Inferior parietal cortex (tissue), 1 donor: ENCODE data around the gene RPP14.
A peak's percentile ranks its signal among the peaks of the same experiment; 100 is the strongest.

ENCODE experiments used
- DNase-seq: peaks from one replicate; pipeline ENCODE4 v3.0.0-alpha.2; 2016; ENCODE audit errors: extremely low spot score

Gene RPP14

DNA sequence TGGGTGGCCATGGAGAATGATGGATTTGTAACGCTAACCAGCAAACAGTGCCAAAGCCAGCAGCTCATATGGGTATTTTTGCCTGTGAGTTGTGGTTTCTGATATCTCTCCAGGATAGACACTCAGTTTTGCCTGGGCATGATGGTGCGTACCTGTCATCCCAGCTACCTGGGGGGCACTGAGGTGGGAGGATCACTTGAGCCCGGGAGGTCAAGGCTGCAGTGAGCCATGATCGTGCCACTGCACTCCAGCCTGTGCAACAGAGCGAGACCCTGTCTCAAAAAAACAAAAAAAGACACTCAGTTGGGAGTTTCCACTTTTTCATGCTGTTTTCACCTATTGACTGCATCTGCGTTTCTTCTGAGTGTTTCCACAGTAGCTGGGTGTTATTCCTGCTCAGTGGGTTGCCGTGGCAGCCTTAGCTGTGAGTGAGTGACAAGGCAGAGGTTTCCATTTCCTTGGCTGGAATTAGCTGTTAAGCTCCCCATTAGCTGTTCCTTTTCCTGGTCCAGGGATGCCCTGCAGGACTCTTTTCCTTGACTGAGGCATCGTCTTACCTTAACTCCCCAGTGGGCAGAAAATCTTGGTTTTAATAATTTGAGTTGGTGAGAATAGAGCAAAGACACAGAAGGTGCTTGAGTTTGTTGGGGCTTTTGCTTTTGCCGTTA lies 14.2 kb upstream of the RPP14 start:
- no peak for DNase-seq

DNA sequence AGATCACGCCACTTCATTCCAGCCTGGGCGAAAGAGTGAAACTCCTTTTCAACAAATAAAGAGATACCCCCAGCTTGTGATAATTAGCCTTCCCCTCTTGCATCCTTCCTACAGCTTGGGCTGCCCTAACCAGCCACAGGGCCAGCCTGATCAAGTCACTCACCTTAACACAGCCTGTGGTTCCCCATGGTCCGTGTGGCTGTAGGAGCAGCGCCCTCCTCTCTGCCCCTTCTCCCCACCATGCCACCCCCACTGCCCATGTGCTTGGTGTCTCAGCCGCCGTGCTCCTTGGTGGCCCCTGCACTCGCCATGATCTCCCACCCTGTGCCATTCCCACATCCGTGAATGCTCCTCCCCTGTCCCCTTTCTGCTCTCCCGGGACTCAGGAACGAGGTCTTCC lies 13.2 kb upstream of the RPP14 start:
- no peak for DNase-seq

DNA sequence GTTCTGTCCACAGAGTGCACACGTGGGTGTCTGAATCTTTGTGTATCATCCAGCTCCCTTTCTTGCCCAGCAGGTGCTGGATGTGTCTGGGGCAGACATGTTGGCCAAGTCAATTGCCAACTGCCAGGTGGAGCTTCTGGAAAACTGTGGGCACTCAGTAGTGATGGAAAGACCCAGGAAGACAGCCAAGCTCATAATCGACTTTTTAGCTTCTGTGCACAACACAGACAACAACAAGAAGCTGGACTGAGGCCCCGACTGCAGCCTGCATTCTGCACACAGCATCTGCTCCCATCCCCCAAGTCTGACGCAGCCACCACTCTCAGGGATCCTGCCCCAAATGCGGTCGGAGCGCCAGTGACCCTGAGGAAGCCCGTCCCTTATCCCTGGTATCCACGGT lies 12.5 kb upstream of the RPP14 start:
- DNase-seq, result no peak

DNA sequence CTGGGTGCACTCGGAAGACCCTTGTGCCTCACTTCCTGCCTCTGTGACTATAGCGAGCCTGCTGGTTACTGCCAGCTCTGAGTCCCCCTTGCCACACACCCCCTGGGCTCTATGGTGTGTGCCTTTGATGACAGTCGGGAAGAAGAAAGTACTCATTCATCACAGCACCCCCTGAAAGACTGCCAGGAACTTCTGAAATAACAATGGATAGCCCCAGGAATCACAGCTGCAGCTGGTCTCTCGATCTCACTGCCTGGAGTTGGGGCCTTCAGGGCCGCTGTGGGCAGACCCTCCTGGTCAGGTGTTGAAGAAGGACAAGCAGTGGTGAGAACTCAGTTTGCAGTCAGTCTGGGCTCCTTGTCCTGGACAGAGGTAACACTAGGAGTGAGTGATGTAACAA lies 9.8 kb upstream of the RPP14 start:
- DNase-seq, result peak; percentile 88

DNA sequence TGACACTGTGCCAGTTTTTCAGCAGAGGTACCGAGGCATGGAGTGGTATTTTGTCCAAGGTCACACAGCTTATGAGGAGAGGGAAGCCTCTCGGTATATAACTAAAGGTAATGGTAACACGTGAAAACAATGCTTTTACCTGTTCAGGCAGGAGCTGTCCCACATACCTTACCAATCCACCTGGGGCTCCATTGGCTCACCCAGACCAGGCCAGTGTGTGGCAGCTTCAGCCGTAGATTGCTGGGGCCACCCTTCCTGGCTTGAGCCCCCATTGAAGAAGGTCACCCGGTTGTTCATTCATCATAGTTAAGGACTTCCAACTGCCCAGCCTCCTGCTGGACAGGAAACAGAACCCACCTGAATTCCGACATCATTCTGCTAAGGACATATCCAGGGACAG lies 9.2 kb upstream of the RPP14 start:
- DNase-seq, result no peak

DNA sequence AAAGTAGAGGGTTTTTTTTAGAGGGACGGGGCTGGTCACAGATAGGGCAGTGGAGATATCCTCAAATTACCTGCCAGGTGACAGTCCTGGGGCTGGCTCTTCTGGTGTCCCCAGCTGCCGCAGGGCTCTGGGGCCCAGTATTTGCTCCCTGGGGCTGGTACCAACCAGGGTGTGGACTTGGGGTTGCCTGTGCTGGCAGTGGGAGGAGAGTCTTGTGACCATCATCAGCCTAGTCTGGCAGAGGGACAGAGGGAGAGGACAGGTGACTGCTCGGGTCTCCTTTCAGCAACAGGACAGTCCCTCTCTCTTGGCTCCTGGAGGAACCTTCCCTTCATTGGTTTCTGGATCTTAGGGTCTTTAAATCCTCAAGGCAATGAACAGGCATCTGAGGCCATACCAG lies 7.9 kb upstream of the RPP14 start:
- DNase-seq, result no peak

DNA sequence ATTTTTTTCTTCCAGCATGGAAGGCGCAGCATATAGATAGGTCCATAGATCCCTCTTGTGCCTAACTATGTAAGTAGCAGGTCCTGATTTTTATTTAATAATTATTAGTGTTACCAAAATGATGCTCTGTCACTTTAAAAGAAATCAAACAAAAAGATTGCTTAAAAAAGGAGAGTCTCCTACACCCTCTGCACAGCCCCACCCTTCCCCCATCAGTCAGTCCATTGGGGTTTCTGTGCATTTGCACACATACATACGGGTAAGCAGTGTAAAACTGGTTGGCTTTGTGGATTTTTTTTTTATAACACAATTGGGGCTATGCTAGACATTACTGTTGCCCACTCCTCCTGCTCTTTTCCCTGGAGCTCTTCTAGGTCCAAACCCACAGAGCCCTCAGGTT lies 7.0 kb upstream of the RPP14 start:
- DNase-seq, result no peak

DNA sequence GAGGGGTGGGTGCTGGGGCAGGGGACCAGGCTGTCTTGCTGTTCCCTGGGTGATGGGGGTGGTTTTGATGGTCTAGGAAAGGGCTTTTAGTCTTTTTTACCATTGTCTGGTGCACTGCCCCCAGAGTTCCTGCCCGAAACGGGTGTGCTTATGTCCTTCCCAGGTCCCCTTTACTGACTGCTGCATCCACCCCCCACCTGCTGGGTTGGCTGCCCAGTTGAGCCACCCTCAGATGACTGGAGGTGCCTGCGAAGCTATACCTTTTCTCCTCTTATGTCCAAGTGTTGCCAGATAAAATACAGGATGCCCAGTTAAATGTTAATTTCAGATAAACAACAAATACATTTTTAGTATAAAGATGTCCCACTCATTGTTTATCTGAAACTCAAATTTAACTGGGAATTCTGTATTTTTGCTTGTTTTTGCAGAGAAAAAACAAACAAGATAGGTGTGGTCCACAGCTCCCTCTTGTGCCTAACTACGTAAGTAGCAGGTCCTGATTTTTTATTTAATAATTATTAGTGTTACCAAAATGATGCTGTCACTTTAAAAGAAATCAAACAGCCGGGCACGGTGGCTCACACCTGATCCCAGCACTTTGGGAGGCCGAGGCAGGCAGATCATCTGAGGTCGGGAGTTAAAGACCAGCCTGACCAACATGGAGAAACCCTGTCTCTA lies 6.1 kb upstream of the RPP14 start:
- DNase-seq, result peak; percentile 66

DNA sequence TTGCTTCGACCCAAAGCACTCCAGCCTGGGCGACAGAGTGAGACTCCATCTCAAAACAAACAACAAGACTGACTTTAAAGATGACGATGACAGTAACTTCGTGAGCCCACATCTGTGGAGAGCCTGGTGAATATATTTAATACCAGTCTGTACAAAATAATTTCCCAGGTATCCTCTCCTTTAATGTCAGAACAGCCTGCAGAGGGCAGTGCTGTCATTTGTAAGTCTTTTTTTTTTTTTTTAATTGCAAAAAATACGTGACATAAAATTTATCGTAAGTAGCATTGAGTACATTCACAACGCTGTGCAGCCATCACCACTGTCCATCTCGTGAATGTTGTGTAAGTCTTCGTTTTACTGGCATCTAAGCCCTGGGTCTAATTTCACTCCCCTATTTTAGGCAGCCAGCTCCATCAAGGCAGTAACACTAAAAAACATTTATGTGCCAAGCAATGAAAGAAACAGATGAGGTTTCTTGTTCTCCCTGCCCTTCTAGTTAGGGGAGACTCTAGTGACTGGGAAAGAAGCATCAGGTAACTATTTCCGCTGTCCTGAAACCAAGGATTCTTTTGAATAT lies 1.7 kb downstream of the RPP14 start:
- no peak for DNase-seq

DNA sequence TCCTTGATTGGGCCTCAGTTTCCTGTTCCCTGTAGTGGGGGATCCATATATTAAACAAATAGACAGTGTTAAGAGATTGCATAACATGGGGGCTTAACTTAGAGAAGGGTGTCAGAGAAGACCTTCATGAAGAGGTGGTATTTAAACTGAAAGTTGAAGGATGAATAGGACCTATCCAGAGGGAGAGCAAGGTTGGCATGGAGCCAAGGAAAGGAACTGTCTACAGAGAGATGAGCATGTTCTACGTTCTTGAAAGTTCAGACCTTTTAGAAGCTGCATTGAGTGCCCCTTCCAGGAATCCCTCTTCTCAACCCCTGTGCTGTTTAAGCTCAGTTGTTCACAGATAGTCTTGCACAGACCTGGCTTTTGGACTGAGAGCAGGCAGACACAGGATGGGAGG lies 2.7 kb downstream of the RPP14 start:
- no peak for DNase-seq

DNA sequence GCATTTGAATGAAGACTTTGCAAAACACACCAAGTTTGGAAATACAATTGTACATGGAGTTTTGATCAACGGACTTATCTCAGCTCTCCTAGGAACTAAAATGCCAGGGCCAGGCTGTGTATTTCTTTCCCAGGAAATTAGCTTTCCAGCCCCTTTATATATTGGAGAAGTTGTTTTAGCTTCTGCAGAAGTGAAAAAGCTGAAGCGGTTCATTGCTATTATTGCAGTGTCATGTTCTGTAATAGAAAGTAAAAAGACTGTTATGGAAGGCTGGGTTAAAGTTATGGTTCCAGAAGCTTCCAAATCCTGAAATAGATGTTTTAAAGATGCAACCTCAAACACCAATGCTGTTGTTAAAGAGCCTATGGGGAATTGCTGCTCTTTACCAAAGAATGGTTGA lies 11.8 kb downstream of the RPP14 start:
- DNase-seq, result no peak

DNA sequence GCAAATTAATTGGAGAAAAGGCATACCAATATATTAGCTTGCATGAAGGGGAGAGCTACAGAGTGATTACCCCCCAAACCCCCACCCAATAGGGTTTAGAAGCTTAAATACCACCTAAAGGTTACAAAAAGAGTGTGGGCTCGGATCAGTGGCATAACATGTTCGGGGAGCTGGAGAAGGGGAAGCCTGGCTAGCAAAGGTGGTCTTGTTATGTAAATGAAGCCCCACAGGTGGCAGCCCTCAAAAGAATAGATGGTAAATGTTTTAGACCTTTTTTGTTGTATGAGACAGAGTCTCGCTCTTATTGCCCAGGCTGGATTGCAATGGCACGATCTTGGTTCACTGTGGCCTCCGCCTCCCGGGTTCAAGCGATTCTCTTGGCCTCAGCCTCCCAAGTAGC lies 15.7 kb downstream of the RPP14 start:
- no peak for DNase-seq

DNA sequence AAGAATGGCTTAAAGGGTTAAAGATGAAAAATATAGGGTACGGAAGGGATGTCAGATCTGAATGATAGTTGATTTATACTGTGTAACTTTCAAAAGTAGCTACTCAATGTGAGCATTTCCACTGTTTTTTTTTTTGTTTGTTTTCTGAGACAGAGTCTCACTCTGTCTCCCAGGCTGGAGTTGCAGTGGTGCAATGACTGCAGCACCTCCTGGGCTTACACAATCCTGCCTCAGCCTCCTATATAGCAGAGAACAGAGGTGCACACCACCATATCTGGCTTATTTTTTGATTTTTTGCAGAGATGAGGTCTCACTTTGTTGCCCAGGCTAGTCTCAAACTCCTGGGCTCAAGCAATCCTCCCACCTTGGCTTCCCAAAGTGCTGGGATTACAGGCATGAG lies 16.7 kb downstream of the RPP14 start:
- DNase-seq, result no peak

DNA sequence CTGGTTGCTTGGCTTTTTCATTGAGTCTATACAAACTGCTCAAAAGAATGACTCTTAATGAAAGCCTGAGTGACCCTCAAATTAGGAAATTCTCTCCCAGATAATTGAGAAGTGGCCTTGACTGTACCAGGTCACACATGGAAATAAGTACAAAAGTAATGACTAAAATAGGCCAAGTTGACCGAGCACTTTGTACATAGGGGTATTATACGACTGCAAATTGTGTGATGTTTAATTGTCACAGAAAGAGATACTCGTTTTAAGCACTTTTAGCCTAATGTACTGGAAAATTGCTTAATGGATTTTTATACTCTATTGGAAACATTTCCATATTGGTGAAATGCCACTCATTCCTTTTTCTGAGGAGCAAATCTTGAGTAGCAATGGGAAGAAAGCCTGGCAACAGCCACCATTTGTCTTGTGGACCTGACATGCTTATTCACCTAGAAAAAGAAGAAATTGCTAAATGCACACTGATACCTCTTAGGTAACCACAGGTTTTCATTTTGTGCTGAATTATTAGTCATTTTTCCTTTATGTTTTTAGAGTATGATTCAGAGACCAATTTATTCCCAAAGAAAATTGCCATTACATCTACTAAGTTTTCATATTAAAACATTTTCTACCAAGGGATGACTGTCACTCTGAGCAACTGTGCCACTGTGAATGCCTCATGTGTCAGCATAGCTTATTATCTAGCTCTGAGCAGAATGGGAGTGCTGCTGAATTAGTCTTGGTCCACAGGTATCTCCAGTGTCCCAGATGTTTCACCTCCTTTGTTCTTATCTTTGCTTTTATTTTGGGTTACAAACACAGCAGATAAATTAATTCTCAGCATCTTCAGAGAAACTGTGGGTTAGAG lies 17.7 kb downstream of the RPP14 start:
- DNase-seq, result no peak

DNA sequence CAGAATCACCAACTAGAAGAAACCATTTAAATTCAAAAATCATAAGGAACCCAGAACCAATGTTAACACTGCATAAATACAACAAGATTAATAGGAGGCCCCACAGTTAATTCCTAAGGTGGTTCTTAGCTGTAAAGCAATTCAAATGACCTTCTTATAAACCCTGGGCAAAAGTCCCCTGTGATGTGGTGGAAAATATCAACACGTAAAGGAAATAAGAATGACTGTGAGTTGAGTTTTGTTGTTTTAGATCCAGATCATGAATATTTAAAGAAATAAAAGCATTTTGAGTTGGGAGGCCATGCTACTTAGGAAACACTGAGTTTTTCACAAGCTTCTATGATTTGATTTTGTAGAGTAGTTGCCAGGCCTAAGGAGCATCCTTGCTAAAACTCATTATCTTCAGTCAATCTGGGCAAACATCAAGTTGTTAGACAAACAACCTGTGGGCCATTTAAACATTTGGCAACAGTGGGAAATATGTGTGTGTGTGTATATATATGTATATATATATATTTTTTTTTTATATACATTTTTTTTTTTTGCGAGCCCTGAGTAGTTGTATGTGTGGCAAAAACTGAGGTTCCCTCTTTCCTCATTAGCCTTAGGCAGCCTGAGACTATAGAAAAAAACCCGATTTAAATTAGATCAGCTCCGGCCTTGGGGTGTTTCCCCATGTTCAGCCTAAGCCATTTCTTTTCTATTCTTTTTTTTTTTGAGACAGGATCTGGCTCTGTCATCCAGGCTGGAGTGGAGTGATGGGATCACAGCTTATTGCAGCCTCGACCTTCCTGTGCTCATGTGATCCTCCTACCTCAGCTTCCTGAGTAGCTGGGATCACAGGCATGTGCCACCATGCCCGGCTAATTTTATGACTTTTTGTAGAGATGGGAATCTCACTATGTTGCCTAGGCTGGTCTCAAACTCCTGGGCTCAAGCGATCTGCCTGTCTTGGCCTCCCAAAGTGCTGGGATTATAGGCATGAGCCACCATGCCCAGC lies 18.6 kb downstream of the RPP14 start:
- DNase-seq, result no peak

DNA sequence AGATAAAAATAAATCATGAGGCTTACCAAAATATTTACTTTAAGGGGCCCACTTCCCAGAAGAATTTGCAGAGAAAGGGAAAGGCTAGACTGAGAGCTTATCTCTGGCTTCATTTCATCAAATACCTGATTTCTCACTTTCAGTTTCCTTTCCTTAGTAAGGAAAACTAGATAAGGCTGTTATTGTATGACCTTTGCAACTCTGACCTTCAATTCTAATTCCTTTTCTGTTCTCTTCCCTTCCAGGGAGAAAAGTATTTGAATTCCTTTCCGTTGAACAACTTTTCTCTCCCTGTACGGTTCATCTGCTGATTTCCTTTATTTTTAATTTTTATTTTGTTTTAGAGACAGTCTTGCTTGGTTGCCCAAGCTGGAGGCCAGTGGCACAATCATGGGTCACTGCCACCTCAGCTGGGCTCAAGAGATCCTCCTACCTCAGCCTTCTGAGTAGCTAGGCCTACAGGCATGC lies 19.5 kb downstream of the RPP14 start:
- DNase-seq, result no peak

DNA sequence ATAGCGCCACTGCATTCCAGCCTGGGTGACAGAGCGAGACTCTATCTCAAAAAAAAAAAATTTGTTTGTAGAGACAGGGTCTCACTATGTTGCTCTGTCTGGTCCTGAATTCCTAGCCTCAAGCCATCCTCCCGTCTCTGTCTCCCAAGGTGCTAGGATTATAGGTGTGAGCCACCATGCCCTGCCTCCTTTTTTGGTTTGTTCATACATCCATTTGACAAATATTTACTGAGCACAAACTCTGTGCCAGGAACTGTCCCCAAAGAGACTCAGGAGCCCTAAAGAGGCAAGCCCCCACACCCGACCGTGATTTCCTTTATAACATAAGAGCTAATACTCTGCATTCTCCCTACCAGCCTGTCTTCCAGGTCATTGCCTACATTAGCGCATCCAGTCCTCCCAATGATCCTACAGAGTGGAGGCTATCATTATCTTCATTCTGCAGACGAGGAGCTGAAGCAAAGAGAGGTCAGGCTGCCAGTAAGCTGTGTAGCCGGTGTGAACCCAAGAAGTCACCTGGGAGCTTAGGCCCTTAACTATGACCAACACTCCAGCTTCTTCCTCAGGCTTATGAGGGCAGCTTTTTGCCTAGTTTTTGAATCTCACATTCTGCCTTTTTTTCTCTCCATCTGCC lies 20.3 kb downstream of the RPP14 start:
- DNase-seq, result no peak

DNA sequence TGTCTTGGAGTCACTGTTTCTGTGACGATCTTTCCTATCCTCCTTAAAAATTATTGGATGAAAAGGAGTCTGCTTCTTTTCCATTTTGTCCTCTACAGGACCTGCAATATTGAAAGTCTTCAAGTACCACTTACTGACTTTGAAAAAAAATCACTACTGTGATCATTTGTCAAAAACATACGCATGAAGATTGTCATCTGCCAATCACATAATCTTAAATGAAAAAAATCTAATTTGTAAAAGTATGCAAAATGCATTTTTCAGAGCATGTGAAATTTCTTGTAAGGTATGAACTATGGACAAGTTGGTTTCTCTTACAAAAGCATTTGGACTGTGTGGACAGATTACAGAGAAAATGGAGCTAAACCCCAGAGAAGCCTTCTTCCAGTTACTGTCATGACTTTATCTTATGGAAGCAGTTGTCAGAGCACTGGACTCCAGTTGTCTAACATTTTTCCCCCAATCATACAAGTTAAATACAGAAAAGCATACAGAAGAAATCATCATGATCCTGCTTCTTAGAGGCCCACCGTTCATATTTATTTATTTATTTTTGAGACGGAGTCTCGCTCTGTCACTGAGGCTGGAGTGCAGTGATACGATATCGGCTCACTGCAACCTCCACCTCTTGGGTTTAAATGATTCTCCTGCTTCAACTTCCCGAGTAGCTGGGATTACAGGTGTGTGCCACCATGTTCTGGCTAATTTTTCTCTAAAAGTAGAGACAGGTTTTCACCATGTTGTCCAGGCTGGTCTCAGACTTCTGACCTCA lies 23.3 kb downstream of the RPP14 start:
- DNase-seq, result no peak

DNA sequence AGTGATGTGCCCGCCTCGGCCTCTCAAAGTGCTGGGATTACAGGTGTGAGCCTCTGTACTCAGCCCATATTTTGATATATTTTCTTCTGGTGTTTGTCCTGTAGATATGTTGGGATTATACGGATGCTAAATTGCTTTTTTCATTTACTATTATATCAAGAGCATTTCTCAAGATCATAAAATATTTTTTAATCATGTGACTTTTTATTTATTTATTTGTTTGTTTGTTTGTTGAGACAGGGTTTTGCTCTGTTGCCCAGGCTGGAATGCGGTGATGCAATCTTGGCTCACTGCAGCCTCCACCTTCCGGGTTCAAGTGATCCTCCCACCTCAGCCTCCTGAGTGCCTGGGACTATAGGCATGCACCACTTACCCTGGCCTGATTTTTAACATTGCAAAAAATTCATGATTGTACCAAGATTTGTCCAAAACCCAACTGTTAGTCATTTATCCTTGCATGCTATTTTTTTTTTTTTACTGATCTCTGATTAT lies 23.9 kb downstream of the RPP14 start:
- DNase-seq, result no peak
